ENCODE measurements around the gene COPS6.
A peak's percentile ranks its signal among the peaks of the same experiment; 100 is the strongest.

Gene COPS6

DNA sequence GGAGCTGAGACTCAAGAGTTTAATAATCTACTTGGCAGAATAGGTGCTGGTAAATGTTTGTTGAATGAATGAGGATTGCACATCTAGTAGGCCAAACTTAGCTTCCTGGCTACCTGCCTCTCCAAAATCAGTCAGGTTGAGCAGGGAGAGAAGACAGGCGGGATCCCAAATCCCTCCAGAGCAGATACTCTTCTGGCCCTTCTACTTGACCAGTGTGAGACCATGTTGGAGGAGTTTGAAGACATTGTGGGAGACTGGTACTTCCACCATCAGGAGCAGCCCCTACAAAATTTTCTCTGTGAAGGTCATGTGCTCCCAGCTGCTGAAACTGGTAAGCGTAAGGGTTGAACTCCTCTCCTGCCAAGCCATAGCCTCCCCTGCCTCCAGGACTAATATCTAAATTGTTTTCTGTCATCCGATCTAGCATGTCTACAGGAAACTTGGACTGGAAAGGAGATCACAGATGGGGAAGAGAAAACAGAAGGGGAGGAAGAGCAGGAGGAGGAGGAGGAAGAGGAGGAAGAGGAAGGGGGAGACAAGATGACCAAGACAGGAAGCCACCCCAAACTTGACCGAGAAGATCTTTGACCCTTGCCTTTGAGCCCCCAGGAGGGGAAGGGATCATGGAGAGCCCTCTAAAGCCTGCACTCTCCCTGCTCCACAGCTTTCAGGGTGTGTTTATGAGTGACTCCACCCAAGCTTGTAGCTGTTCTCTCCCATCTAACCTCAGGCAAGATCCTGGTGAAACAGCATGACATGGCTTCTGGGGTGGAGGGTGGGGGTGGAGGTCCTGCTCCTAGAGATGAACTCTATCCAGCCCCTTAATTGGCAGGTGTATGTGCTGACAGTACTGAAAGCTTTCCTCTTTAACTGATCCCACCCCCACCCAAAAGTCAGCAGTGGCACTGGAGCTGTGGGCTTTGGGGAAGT, 35.8 kb downstream of the COPS6 start:
- peak overlapping the region; percentile 70 for H3K4me3 ChIP-seq (ENCODE audit: low read depth, low read length, poor library complexity, severe bottlenecking)

GRCh38 chr7:100126239-100126930, 37.6 kb downstream of the COPS6 start:
- Histone ChIP-seq H3K4me1 (ENCODE audit: insufficient read depth, low read length, severe bottlenecking) (peaks cover 43% of the 10 kb centered on the region), H3K4me3 (ENCODE audit: low read depth, low read length, poor library complexity, severe bottlenecking) (peak overlapping the region; percentile 70), H3K4me2 (ENCODE audit: low read length) (peak overlapping the region; percentile 70), H3K79me2 (ENCODE audit: insufficient read depth, low read length) (no peaks in the 10 kb centered on the region), H4K20me1 (ENCODE audit: insufficient read depth, low read length) (no peaks in the 10 kb centered on the region), H3K9me3 (ENCODE audit: low read length) (no peaks in the 10 kb centered on the region), H3K36me3 (ENCODE audit: insufficient read depth, low read length) (peaks cover 18% of the 10 kb centered on the region; the same call in 1 of the 2 replicates), H3K9ac (ENCODE audit: low read length) (peak overlapping the region; percentile 84), H3F3A (ENCODE audit: insufficient read depth, low read length) (no peaks in the 10 kb centered on the region), H2AFZ (ENCODE audit: low read length) (no peak overlapping the region), H3K27me3 (ENCODE audit: insufficient read depth, low read length) (no peaks in the 10 kb centered on the region), H3K27ac (ENCODE audit: low read depth, low read length, poor library complexity, severe bottlenecking) (peak overlapping the region; percentile 94), H3K9me2 (ENCODE audit: low read depth, low read length) (no peaks in the 10 kb centered on the region)
- no peak for TF ChIP-seq EZH2 (IDR thresholded peaks at IDR 0.05; ENCODE audit: borderline replicate concordance, low read length)
- TF ChIP-seq CTCF (IDR thresholded peaks at IDR 0.05; ENCODE audit: low read length) = no peak

More for the DNA sequence above, 35.8 kb downstream of the COPS6 start:
- Histone ChIP-seq H3K9me3 (ENCODE audit: low read length) (no peaks in the 10 kb centered on the region), H3K27ac (ENCODE audit: low read depth, low read length, poor library complexity, severe bottlenecking) (peak overlapping the region; percentile 65), H3K4me1 (ENCODE audit: insufficient read depth, low read length, severe bottlenecking) (peaks cover 48% of the 10 kb centered on the region), H3K27me3 (ENCODE audit: insufficient read depth, low read length) (no peaks in the 10 kb centered on the region), H2AFZ (ENCODE audit: low read length) (no peak overlapping the region), H3K36me3 (ENCODE audit: insufficient read depth, low read length) (peaks cover 18% of the 10 kb centered on the region; the same call in 1 of the 2 replicates), H3F3A (ENCODE audit: insufficient read depth, low read length) (no peaks in the 10 kb centered on the region), H3K79me2 (ENCODE audit: insufficient read depth, low read length) (no peaks in the 10 kb centered on the region), H3K9me2 (ENCODE audit: low read depth, low read length) (no peaks in the 10 kb centered on the region), H4K20me1 (ENCODE audit: insufficient read depth, low read length) (no peaks in the 10 kb centered on the region), H3K9ac (ENCODE audit: low read length) (peak overlapping the region; percentile 24; the same call in 1 of the 2 replicates), H3K4me2 (ENCODE audit: low read length) (peak overlapping the region; percentile 32)
- TF ChIP-seq EZH2 (IDR thresholded peaks at IDR 0.05; ENCODE audit: borderline replicate concordance, low read length) (no peak), CTCF (IDR thresholded peaks at IDR 0.05; ENCODE audit: low read length) (no peak)

DNA sequence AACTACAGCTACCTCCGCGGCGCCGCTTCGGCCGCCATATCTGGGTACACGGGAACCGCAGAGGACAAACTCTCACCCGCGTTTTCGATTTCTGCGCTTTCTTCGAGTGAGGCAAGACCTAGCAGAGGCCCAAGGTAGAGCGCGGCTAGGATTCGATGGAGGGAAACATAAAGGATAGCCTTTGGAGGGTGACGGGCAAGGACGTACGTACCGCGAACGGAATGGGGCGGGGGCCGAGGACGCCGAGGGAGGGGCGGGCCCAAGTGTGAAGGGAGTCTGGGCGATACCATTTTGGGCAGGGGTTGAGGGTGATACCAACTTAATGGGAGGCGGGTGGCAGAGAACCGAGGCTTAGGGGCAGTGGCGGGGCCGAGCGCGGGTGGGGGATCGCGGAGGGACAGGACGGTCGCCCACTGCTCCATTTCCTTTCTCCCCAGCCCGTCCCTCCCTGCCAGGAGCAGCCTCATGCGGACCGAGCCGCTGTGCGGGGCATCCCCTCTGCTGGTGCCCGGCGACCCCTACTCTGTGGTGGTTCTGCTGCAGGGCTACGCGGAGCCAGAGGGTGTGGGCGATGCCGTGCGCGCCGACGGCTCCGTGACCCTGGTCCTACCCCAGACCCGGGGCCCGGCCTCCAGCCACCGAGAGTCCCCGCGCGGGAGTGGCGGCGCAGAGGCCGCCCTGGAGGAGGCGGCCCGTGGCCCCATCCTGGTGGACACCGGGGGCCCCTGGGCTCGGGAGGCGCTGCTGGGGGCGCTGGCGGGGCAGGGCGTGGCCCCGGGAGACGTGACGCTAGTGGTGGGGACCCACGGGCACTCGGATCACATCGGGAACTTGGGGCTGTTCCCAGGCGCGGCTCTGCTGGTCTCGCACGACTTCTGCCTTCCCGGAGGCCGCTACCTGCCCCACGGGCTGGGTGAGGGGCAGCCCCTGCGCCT, 38.4 kb downstream of the COPS6 start, which contains the start of gene MBLAC1:
MBLAC1 (plus strand) TSS at position 37 of the 935 bp plus-strand sequence; CDS start at position 466, 429 bp downstream.
- Histone ChIP-seq H4K20me1 (ENCODE audit: insufficient read depth, low read length) (no peaks in the 10 kb centered on the region), H3K79me2 (ENCODE audit: insufficient read depth, low read length) (no peaks in the 10 kb centered on the region), H3K4me3 (ENCODE audit: low read depth, low read length, poor library complexity, severe bottlenecking) (peak within 1 kb of the TSS; percentile 70), H3K9me2 (ENCODE audit: low read depth, low read length) (no peaks in the 10 kb centered on the region), H3K9me3 (ENCODE audit: low read length) (no peaks in the 10 kb centered on the region), H3K27me3 (ENCODE audit: insufficient read depth, low read length) (no peaks in the 10 kb centered on the region), H3K4me1 (ENCODE audit: insufficient read depth, low read length, severe bottlenecking) (peaks cover 39% of the 10 kb centered on the region), H3K4me2 (ENCODE audit: low read length) (peak within 1 kb of the TSS; percentile 70), H3K9ac (ENCODE audit: low read length) (peak within 1 kb of the TSS; percentile 84), H3F3A (ENCODE audit: insufficient read depth, low read length) (no peaks in the 10 kb centered on the region), H2AFZ (ENCODE audit: low read length) (no peak within 1 kb of the TSS), H3K27ac (ENCODE audit: low read depth, low read length, poor library complexity, severe bottlenecking) (peak within 1 kb of the TSS; percentile 94), H3K36me3 (ENCODE audit: insufficient read depth, low read length) (peaks cover 18% of the 10 kb centered on the region; the same call in 1 of the 2 replicates)
- TF ChIP-seq EZH2 (IDR thresholded peaks at IDR 0.05; ENCODE audit: borderline replicate concordance, low read length) (no peak), CTCF (IDR thresholded peaks at IDR 0.05; ENCODE audit: low read length) (no peak)

Measured in OCI-LY1 (cell line).